NCI-H128 (cell line): Measurements from ENCODE around the gene DBX2.
"Not testable (repeated sequence)": the region's sequence is repeated elsewhere in the genome, so short reads cannot be mapped to it uniquely, and the experiment has no call there.

Source experiments
- DNase-seq: peaks from one replicate; lab custom pipeline; 2025; ENCODE audit not compliant: unreplicated experiment; lab: John Stamatoyannopoulos, UW

Gene DBX2

DNA sequence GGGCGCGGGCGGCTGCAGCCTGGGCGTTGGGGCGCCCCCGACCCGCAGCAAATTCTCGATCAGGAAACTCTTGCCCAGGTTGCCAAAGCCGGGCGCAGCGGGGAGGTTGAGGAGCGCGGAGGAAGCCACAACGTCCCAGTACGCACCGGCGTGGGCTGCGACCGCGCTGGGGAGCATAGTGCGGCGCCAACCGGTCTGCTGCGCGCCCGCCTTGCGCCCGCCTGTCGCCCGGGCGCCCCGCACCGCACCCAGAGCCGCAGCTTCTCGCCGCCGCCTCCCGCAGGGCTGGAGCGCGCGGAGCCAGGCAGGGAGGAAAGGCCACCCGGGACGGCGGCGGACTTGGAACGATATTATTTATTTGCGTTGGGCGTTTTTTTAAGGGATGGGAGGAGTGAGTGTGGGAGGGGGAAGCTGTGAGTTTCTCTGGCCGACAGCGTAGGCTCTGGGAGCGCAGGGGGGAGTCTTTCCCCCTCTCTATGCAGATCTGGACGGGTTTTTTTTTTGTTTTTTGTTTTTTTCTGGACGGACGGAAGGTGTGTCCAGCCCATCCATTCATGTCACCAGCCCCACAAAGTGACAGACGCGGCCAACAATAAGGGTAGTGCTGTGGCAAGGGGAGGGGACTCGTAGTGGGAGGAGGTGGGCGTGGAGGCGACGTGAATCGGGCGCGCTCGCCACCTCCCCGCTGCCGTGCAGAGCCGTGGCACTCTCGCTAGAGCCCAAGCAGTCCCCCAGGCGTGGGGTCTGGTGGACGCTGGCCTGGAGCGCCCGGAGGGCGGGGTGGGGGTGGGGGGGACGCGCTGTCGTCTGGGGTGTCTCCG is at the start of gene DBX2:
Gene DBX2, minus strand, starts transcription at position 349 of the 821 bp plus-strand sequence. Its CDS starts 172 bp downstream, at position 177.
- no peak for DNase-seq

DNA sequence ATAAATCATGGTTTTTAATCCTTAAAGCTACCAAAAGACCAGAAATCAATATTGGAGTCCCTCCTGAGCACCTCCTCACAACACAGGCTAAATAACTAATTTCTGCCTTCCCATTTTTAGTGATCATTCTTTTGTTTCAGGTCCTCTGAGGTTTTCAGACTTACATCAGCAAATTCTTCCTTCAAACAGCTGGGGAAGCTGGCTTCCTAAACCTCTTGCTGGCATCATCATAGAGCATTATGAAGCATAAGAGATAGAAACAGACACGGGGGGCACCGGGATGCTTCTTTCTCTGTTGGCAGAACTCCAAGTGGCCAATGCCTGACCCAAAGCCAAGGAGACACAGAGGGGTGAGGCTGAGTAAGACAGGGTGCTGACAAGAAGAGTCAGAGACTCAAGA is 47.9 kb upstream of the DBX2 start:
- no peak for DNase-seq

- not testable (repeated sequence) for DNase-seq
These were observed 44.5 kb upstream of the DBX2 start for GRCh38 chr12:45095417-45095816.

DNA sequence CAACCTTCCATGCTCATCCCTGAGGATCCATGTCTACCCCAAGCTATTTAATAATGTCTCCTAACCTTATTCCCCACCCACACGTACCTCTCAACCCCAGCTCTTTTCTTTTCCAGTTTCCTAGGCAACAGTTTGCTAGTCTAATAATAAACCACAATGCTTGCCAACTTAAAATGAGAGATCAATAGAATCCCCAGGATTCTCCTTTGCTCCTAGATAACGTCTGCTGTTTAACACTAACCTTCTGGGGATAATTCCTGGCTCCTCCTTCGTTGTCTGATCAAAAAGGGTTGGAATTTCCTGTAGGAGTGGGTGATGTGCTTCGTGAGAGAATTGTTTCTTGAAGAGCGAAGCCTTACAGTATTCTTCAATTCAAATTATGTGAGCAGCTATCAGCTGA is 42.2 kb upstream of the DBX2 start:
- DNase-seq = no peak

- DNase-seq = no peak
These were observed 38.6 kb upstream of the DBX2 start for GRCh38 chr12:45089411-45090075.

GRCh38 chr12:45088608-45089007 is 37.7 kb upstream of the DBX2 start:
- no peak for DNase-seq

- not testable (repeated sequence) for DNase-seq
These were observed 33.3 kb upstream of the DBX2 start for GRCh38 chr12:45084248-45084647.

- DNase-seq = no peak
These were observed 26.4 kb upstream of the DBX2 start for GRCh38 chr12:45077251-45077650.

DNA sequence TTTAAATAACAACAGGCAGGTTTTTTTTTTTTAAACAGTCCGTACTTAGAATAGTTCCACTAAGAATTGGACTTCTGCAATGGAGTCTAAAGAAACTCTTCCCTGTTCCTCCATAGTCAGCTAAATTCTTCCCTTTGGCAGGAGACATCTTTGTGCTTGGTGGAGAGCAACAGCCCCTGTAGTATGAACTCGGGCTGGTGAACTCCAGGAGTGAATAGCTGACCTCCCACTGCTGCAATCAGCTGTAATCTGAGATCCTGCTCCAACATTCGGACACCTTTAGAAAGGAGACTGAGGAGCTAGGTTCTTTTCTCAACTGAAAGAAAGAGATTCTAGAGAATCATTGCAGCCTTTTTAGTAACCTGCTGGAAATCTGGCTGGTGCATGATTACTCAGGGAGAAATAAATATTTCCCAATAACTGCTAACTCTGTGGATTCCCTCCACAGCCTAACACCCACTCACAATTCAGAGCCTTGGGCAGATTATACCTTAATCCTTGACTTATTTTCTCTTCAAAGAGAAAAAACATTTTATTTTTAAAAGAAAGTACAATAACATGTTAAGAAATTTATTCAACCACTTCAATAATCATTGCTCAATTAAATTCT is 25.6 kb upstream of the DBX2 start:
- DNase-seq = no peak

- DNase-seq = no peak
These were observed 24.8 kb upstream of the DBX2 start for GRCh38 chr12:45075587-45076282.

GRCh38 chr12:45065125-45065626 is 14.3 kb upstream of the DBX2 start:
- no peak for DNase-seq

DNA sequence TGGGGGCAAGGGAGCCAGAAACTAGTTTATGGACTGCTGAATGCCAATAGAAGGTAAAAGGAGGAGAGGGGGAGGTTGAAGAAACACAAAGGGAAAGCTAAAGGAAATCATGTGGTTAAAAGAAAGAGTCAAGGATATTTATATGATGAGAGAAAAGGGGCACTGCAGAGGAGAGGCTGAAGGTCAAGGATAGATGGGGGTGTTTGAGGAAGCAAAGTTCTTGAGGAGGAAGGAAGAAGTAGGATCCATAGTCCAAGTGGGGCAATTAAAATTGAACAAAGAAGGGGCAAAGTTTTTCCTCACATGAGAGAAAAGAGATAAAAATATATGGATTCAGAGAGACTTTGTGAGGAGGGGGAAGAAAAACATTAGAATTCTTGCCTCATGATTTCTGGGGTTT is 10.1 kb upstream of the DBX2 start:
- DNase-seq = no peak

GRCh38 chr12:45051572-45052125 is 750 bp upstream of the DBX2 start:
- DNase-seq = no peak

DNA sequence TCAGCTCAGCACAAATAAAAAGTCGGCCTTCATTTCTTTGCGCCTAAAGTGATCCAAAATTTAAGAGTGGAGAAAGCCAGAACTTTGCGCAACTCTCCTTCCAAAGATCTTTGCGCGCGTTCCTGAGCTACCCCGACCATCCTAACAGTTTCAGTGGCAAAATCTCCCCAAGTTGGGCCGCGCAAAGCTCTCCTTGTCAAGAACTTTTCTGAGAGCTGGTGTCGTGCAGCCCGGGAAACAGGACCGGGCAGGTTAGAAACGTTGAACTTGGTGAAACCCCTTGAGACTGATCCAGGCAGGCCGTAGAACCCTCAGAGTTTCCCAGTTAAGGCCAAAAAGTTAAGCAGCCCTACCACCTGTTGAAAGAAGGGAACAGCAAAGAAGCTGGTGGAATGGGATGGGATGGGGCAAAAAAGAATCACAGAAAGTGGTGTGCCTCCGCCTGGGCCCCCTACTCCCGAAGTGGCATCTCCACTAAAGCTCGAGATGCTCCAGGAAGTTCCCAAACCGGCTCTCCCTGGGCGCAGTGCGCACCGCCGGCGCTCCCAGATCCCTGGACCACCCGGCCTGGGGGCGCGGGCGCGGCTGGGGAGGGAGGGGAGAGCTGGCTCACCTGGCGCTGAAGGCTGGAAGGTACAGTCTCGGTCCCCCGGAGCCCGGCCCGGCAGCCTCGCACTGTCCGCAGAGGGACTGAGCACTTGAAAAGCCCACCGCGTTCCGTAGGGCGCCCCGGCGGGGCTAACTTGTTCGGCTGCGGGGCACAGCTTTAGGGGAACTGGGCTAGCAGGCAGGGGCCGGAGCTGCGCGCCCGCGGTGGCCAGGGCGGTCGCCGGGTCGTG is 768 bp downstream of the DBX2 start:
- DNase-seq = no peak

DNA sequence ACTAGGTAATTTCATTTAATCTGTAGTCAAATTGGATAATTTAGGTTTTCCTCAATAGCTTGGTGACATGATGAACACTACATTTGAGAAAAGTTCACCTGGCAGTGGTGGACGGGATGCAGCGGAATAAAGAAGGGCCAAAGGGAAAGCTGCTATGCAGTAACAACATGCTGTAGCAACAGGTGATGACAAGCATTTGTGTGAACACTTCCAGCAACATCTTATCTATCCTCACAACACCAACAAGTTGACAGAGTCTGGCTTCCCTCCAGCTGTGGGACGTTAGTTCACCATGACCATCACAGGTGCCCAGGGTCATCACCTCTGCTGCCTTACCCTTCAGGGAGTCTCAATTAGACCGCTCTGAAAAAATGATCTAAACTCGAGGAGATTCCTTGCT is 8.3 kb downstream of the DBX2 start:
- DNase-seq = no peak

DNA sequence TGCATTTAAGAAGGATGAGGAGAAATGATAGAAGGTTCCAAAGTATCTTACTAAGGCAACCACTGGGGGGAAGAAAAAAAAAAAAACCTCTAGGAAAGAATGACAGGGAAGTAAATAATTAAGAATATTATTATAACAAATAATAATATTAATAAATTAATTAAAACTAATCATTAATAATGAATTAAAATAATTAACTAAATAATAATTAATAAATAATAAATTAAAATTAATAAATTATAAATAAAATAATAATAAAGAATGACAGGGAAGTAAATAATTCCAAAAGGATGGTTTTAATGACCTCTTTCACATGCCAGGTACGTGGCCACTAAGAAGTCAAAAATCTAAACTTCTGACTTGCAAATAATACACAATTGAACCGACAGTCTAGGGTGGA is 9.9 kb downstream of the DBX2 start:
- no peak for DNase-seq

DNA sequence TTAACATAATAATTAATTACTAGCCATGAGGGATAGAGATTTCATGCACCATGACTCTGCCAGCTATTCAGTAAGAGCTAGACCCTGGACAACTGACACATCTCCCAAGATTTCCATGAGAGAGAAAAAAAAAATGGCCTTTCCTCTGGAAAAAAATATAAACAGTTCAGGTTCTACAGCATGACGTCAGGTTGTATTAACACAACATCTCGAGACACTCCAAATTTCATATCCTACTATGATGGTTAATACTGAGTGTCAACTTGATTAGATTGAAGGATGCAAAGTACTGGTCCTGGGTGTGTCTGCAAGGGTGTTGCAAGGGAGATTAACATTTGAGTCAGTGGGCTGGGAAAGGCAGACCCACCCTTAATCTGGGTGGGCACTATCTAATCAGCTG is 11.1 kb downstream of the DBX2 start:
- DNase-seq = no peak

DNA sequence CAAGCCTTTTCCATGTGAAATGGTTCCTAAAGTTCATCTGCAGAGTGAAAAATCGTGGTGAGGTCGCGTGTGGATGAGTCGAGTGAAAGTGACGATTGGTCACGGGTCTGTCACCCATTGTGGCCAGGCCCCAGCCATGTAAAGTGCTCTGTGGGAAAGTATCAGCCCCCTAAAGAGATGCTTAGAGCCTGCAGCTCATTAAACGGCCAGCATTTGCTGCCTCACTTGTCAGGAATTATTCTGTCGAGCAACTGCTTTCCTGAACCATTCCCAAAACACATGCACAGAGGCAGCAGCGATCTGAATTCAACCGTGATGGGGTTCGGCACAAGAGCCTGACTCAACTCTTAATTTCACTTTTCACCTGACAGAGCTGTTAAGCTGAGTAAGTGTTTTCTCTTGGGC is 16.0 kb downstream of the DBX2 start:
- no peak for DNase-seq

GRCh38 chr12:45017916-45018315 is 33.0 kb downstream of the DBX2 start:
- DNase-seq = no peak

DNA sequence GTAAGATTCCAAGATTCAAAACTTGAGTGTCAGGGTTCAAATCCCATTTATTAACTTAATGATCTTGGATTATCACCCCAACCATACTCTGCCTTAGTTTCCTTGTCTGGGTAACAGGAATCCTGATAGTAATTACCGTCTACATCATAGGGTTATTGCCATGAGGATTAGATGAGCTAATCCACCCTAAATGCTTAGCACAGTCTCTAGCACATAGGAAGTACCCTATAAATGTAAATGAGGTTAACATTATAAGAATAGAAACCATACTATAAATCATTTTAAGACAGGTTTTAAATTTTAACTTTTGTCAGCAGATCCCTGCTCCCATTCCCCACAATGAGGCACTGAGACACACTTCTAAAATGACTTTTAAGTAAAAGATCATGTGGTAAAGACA is 36.5 kb downstream of the DBX2 start:
- no peak for DNase-seq
